Measurements from ENCODE around the gene AK8. TPM values are rescaled to one million over a fixed set of nuclear protein-coding genes. Genes with fewer than 3 reads are reported as not detected.

The AK8 gene
- total and polyA plus RNA-seq, 9 donors, result 0.36 to 9.8 (median 1.6) TPM

GRCh38 chr9:132806723-132807421 lies 71.2 kb downstream of the AK8 start:
- no peaks in the 10 kb centered on the region for H3K9me3 ChIP-seq
- no peaks in the 10 kb centered on the region for H3K4me1 ChIP-seq (ENCODE audit: insufficient read depth)
- H3K36me3 ChIP-seq, result no peaks in the 10 kb centered on the region
- intact Hi-C loops (cut with DNase I), result loop anchor here in 1 of 4 donors (10.0 kb wide), 2 partner anchors 98 to 392 kb away; partner anchors contain the start of gene CFAP77
- no peaks in the 10 kb centered on the region for H3K27me3 ChIP-seq
- H3K27ac ChIP-seq, result no peak overlapping the region
- no peak for TF ChIP-seq CTCF (IDR thresholded peaks at IDR 0.05)
- TF ChIP-seq EP300 (IDR thresholded peaks at IDR 0.05), result no peak
- TF ChIP-seq POLR2A (IDR thresholded peaks at IDR 0.05), result no peak
- WGBS, 3 donors, result 70 to 72% (median 71%) methylated on average over 13 of the region's 13 CpGs
- H3K4me3 ChIP-seq, result no peak overlapping the region
- DNase-seq, result no peak

- intact Hi-C loops (cut with DNase I), result loop anchor here in 1 of 4 donors (10.0 kb wide), 2 partner anchors 98 to 392 kb away; partner anchors contain the start of gene CFAP77
Measured at GRCh38 chr9:132806306-132806705, 71.8 kb downstream of the AK8 start.

GRCh38 chr9:132804576-132805295 lies 73.3 kb downstream of the AK8 start:
- no peaks in the 10 kb centered on the region for H3K36me3 ChIP-seq
- TF ChIP-seq POLR2A (IDR thresholded peaks at IDR 0.05) (no peak), CTCF (IDR thresholded peaks at IDR 0.05) (no peak), EP300 (IDR thresholded peaks at IDR 0.05) (no peak)
- H3K4me1 ChIP-seq (ENCODE audit: insufficient read depth), result peaks cover 3% of the 10 kb centered on the region
- 71 to 75% (median 72%) methylated on average over 20 of the region's 20 CpGs for WGBS, 3 donors
- H3K9me3 ChIP-seq, result no peaks in the 10 kb centered on the region
- H3K27ac ChIP-seq, result no peak overlapping the region
- H3K27me3 ChIP-seq, result no peaks in the 10 kb centered on the region
- intact Hi-C loops (cut with DNase I), result loop anchor here in 3 of 4 donors (5.0 to 10.0 kb wide), 3 partner anchors 100 to 390 kb away; partner anchors contain the start of gene CFAP77 (in 1 of the 3)
- no peak overlapping the region for H3K4me3 ChIP-seq
- no peak for DNase-seq

More at GRCh38 chr9:132806306-132806705, 71.8 kb downstream of the AK8 start:
- Histone ChIP-seq H3K4me1 (ENCODE audit: insufficient read depth) (no peaks in the 10 kb centered on the region), H3K4me3 (no peak overlapping the region), H3K27me3 (no peaks in the 10 kb centered on the region), H3K36me3 (no peaks in the 10 kb centered on the region), H3K9me3 (no peaks in the 10 kb centered on the region), H3K27ac (no peak overlapping the region)
- 36 to 42% (median 41%) methylated on average over 9 of the region's 9 CpGs for WGBS, 3 donors
- DNase-seq, result no peak
- TF ChIP-seq CTCF (IDR thresholded peaks at IDR 0.05), result no peak
- TF ChIP-seq POLR2A (IDR thresholded peaks at IDR 0.05), result no peak
- TF ChIP-seq EP300 (IDR thresholded peaks at IDR 0.05), result no peak

- TF ChIP-seq POLR2A (IDR thresholded peaks at IDR 0.05), result no peak
- TF ChIP-seq CTCF (IDR thresholded peaks at IDR 0.05), result no peak
- no peak for TF ChIP-seq EP300 (IDR thresholded peaks at IDR 0.05)
- Histone ChIP-seq H3K4me1 (ENCODE audit: insufficient read depth) (peaks cover 13% of the 10 kb centered on the region), H3K27ac (no peak overlapping the region), H3K36me3 (no peaks in the 10 kb centered on the region), H3K9me3 (no peaks in the 10 kb centered on the region), H3K4me3 (no peak overlapping the region), H3K27me3 (no peaks in the 10 kb centered on the region)
- 58 to 60% (median 59%) methylated on average over 17 of the region's 17 CpGs for WGBS, 3 donors
- DNase-seq, result no peak
- intact Hi-C loops (cut with DNase I), result loop anchor here in 3 of 4 donors (5.0 to 10.0 kb wide), 3 partner anchors 103 to 387 kb away; partner anchors contain the start of gene CFAP77 (in 1 of the 3)
Measured at GRCh38 chr9:132802121-132802795, 75.8 kb downstream of the AK8 start.

All from ovary (tissue), 9 donors.